Glutamatergic neuron (in vitro differentiated cells): ENCODE results near the gene UNC13B. TPM values are rescaled to one million over a fixed set of nuclear protein-coding genes. Genes with fewer than 3 reads are reported as not detected.
A peak's percentile ranks its signal among the peaks of the same experiment; 100 is the strongest.

Experiments
- DNase-seq: peaks from one replicate; pipeline ENCODE4 v3.0.0; 2022
- H3K27ac Mint-ChIP-seq: one replicate; pipeline ENCODE4 v1.8.0; 2020; ENCODE audit warnings: mild to moderate bottlenecking, mixed read lengths, inconsistent platforms; ENCODE audit not compliant: unreplicated experiment
- H3K27me3 Mint-ChIP-seq: one replicate; pipeline ENCODE4 v1.8.0; 2020; ENCODE audit warnings: mild to moderate bottlenecking, moderate library complexity, mixed read lengths, inconsistent platforms; ENCODE audit not compliant: unreplicated experiment
- H3K36me3 Mint-ChIP-seq: one replicate; pipeline ENCODE4 v1.8.0; 2020; ENCODE audit warnings: mild to moderate bottlenecking, mixed read lengths, inconsistent platforms; ENCODE audit not compliant: unreplicated experiment
- H3K4me1 Mint-ChIP-seq: one replicate; pipeline ENCODE4 v1.8.0; 2020; ENCODE audit warnings: mild to moderate bottlenecking, low read depth, mixed read lengths, inconsistent platforms; ENCODE audit not compliant: unreplicated experiment
- H3K4me3 Mint-ChIP-seq: one replicate; pipeline ENCODE4 v1.8.0; 2020; ENCODE audit warnings: mild to moderate bottlenecking, mixed read lengths, inconsistent platforms; ENCODE audit not compliant: unreplicated experiment
- H3K9me3 Mint-ChIP-seq: one replicate; pipeline ENCODE4 v1.8.0; 2020; ENCODE audit warnings: mild to moderate bottlenecking, moderate library complexity, mixed read lengths, inconsistent platforms; ENCODE audit not compliant: unreplicated experiment
- total RNA-seq: library from RNA; stranded (reverse); fragmentation: NEBNext Ultra II Directional; extraction: Animal tissue kit (Norgen Biotek cat#: 25700); gene quantifications from one replicate; pipeline ENCODE4 v1.2.1, GENCODE V29; 2021; ENCODE audit not compliant: unreplicated experiment
- TF ChIP-seq, protein P1 (sequence below): fragments of 200-600 bp; sonication (generic); IDR thresholded peaks from one replicate; pipeline ENCODE4 v1.5.0; 2021; ENCODE audit not compliant: partially characterized antibody, unreplicated experiment

Gene UNC13B
- total RNA-seq, 1 donor from 2014 or later = 90.7 TPM

DNA sequence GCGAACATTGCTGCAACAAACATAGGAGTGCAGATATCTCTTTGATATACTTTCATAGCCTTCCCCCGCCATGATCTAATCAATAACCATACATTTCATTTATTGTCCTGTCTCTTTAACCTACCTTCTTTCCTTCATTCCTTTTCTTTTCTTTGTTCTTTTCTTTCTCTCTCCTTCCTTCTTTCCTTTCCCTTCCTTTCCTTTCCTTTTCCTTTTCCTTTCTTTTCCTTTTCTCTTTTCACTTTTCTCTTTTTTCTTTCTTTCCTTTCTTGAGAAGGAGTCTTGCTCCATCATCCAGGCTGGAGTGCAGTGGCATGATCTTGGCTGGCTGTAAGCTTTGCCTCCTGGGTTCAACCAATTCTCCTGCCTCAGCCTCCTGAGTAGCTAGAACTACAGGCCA, 100.3 kb downstream of the UNC13B start:
- DNase-seq = no peak
- Mint-ChIP-seq H3K27ac (no peak overlapping the region), H3K9me3 (peaks cover 2% of the 10 kb centered on the region), H3K4me3 (no peak overlapping the region), H3K27me3 (no peaks in the 10 kb centered on the region), H3K36me3 (peaks cover 4% of the 10 kb centered on the region), H3K4me1 (no peaks in the 10 kb centered on the region)
- TF ChIP-seq, protein P1, sequence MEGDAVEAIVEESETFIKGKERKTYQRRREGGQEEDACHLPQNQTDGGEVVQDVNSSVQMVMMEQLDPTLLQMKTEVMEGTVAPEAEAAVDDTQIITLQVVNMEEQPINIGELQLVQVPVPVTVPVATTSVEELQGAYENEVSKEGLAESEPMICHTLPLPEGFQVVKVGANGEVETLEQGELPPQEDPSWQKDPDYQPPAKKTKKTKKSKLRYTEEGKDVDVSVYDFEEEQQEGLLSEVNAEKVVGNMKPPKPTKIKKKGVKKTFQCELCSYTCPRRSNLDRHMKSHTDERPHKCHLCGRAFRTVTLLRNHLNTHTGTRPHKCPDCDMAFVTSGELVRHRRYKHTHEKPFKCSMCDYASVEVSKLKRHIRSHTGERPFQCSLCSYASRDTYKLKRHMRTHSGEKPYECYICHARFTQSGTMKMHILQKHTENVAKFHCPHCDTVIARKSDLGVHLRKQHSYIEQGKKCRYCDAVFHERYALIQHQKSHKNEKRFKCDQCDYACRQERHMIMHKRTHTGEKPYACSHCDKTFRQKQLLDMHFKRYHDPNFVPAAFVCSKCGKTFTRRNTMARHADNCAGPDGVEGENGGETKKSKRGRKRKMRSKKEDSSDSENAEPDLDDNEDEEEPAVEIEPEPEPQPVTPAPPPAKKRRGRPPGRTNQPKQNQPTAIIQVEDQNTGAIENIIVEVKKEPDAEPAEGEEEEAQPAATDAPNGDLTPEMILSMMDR = no peak

DNA sequence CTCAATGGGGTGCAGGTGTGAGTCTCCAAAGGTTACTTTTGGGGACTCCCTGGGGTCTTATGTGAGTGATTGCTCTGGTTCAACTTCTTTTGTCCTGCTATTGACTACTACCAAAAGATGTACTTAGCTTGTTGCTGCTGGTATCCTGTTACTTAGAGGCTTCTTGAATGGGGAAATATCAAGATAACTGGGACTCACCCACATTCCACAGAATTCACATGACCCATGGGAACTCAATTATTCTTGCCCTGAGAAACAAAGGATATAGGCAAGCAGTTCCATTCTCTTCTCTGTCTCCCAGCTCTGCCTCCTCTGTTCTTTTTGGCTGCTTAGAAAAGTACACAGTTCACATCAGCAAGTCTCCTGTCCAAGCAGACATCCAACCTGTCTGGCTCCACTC, 105.9 kb downstream of the UNC13B start:
- TF ChIP-seq, protein P1 = no peak
- no peaks in the 10 kb centered on the region for H3K4me1 Mint-ChIP-seq
- H3K4me3 Mint-ChIP-seq = no peak overlapping the region
- no peak for DNase-seq
- no peaks in the 10 kb centered on the region for H3K27me3 Mint-ChIP-seq
- H3K36me3 Mint-ChIP-seq = peaks cover 4% of the 10 kb centered on the region
- H3K9me3 Mint-ChIP-seq = peaks cover 4% of the 10 kb centered on the region
- peak overlapping the region; percentile 6 for H3K27ac Mint-ChIP-seq

DNA sequence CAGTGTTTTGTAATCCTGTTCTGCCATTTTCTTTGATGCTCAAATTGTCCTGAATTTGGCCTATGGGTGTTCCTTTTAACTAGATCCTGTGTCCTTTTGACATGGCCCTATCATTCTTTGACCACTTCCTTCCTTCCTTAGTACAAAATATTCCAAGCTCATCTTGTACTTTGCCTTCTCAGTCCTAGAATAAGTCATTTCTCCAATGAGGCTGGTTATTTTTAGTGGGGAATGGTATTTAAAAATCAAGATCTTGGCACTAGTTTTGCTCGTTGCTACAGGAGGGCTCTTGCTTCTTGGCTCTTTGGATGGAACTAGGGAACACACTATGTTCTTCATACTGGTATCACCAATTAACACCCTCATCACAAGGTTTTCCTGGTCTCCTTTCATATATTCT, 108.1 kb downstream of the UNC13B start:
- Mint-ChIP-seq H3K9me3 (peaks cover 4% of the 10 kb centered on the region), H3K36me3 (peaks cover 4% of the 10 kb centered on the region), H3K4me3 (no peak overlapping the region), H3K27me3 (no peaks in the 10 kb centered on the region), H3K27ac (no peak overlapping the region), H3K4me1 (no peaks in the 10 kb centered on the region)
- TF ChIP-seq, protein P1 = no peak
- no peak for DNase-seq

DNA sequence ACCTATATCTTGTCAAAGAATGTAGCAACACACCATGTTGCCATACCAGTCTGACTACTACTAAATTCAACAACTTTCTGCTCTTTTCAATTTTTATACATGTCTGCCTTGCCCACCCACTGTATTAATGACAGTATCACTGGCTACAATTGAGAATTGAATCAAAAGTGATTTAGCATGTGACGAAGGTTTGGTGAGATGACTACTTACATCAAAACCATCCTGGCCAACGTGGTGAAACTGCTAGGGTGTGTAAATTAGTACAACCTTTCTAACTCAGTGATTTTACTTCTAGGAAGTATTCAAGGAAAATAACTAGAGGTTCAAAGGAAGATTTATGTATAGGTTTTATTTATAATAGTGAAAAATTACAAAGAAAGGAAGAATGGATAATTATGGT, 109.8 kb downstream of the UNC13B start:
- Mint-ChIP-seq H3K4me3 (no peak overlapping the region), H3K4me1 (no peaks in the 10 kb centered on the region), H3K27me3 (no peaks in the 10 kb centered on the region), H3K36me3 (peaks cover 4% of the 10 kb centered on the region), H3K27ac (no peak overlapping the region), H3K9me3 (peaks cover 4% of the 10 kb centered on the region)
- no peak for DNase-seq
- TF ChIP-seq, protein P1 = no peak

DNA sequence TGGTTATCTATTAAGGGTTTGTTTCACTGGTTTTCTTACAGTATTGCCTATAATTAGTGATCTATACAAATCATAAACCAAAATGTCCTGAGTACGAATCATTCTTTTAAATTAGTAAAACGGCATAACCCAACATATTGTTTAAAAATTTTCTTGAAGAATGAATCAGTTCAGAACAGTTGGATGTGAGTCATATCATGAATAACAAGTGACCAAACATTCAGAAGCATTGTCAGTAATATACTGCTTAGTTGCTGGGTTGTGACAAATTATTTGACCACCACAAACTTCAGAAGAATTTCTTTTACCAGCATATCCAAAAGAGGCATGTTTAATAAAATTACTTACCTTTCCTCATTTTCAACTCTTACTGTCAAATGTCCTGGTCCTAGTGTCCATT, 111.2 kb downstream of the UNC13B start:
- no peaks in the 10 kb centered on the region for H3K36me3 Mint-ChIP-seq
- no peak overlapping the region for H3K4me3 Mint-ChIP-seq
- no peak overlapping the region for H3K27ac Mint-ChIP-seq
- no peaks in the 10 kb centered on the region for H3K4me1 Mint-ChIP-seq
- peaks cover 2% of the 10 kb centered on the region for H3K9me3 Mint-ChIP-seq
- TF ChIP-seq, protein P1 = no peak
- H3K27me3 Mint-ChIP-seq = no peaks in the 10 kb centered on the region
- DNase-seq = no peak
